GM19099 (cell line): ENCODE measurements around the gene EYA2.

Experiments
- POLR2A ChIP-seq: IDR thresholded peaks from 3 replicates; pipeline ENCODE4 v1.6.1; 2011; ENCODE audit warnings: low read depth; ENCODE audit not compliant: insufficient read length; ENCODE audit errors: extremely low read depth

The EYA2 gene

GRCh38 chr20:47205577-47206123 is 311.0 kb downstream of the EYA2 start:
- no peak for TF ChIP-seq POLR2A

GRCh38 chr20:47206962-47207641 is 312.5 kb downstream of the EYA2 start:
- no peak for TF ChIP-seq POLR2A

- TF ChIP-seq POLR2A = no peak
Measured at GRCh38 chr20:47208534-47209174, 314.0 kb downstream of the EYA2 start.

- TF ChIP-seq POLR2A = no peak
Measured at GRCh38 chr20:47209982-47210381, 315.3 kb downstream of the EYA2 start.

GRCh38 chr20:47210470-47210869 is 315.8 kb downstream of the EYA2 start:
- TF ChIP-seq POLR2A = no peak

GRCh38 chr20:47211036-47211435 is 316.4 kb downstream of the EYA2 start:
- no peak for TF ChIP-seq POLR2A

- no peak for TF ChIP-seq POLR2A
Measured at GRCh38 chr20:47212606-47213207, 318.1 kb downstream of the EYA2 start.

GRCh38 chr20:47213966-47214365 is 319.3 kb downstream of the EYA2 start:
- TF ChIP-seq POLR2A = no peak

GRCh38 chr20:47215653-47216397 is 321.2 kb downstream of the EYA2 start:
- no peak for TF ChIP-seq POLR2A

- TF ChIP-seq POLR2A = no peak
Measured at GRCh38 chr20:47216819-47217410, 322.3 kb downstream of the EYA2 start.

GRCh38 chr20:47217482-47218446 is 323.1 kb downstream of the EYA2 start:
- TF ChIP-seq POLR2A = no peak

- TF ChIP-seq POLR2A = no peak
Measured at GRCh38 chr20:47220161-47220582, 325.5 kb downstream of the EYA2 start.

- no peak for TF ChIP-seq POLR2A
Measured at GRCh38 chr20:47221036-47221625, 326.5 kb downstream of the EYA2 start.
